K562 (cell line): Measurements from ENCODE around the gene PBXIP1. TPM values are rescaled to one million over a fixed set of nuclear protein-coding genes. Genes with fewer than 3 reads are reported as not detected.

Source experiments
- ATAC-seq: fragments of 200-7000 bp; cut with Tn5 transposase; 3 replicates; pipeline ENCODE4 v1.9.1; 2020; ENCODE audit warnings: moderate library complexity
- BruUV-seq: library from RNA; stranded (reverse); fragments of 400-500 nt; replicated peaks from 2 replicates; lab custom pipeline; 2021; lab: Mats Ljungman, UMichigan
- CTCF ChIA-PET: fragments of 300-600 bp; formaldehyde crosslinking; extraction: SDS; loops from one replicate; lab custom pipeline; 2021; ENCODE audit warnings: low intra/inter-chr PET ratio; lab: Yijun Ruan, JAX
- POLR2A ChIA-PET: fragments of 300-600, 350-650 bp; sonication (Branson Sonifier 250); formaldehyde crosslinking; extraction: SDS; loops from one replicate; lab custom pipeline; 2021; ENCODE audit warnings: antibody characterized with exemption, inconsistent platforms; lab: Yijun Ruan, JAX
- DNase-seq, 4 experiments: peaks; one replicate each; pipeline versions ENCODE4 v3.0.0 to v3.0.0-alpha.2; 2011 to 2018; ENCODE audit warnings: low spot score in 3 of 4, mixed read lengths in 3 of 4; ENCODE audit errors: extremely low read depth in 1 of 4
- FAIRE-seq: peaks from 2 replicates; lab custom pipeline; 2011; peaks lifted over from hg19 to GRCh38; lab: Jason Lieb, UNC
- H2AFZ ChIP-seq: 2 replicates; pipeline ENCODE4 v1.6.0; 2011; ENCODE audit warnings: low read depth, low read length, control low read depth, inconsistent platforms
- H3K27ac ChIP-seq: fragments of 200-600 bp; 3 replicates; pipeline ENCODE4 v1.8.0; 2011; ENCODE audit warnings: low read depth, mild to moderate bottlenecking, control low read depth, inconsistent platforms, low read length, moderate library complexity, mixed read lengths; ENCODE audit errors: extremely low read depth
- H3K27me3 ChIP-seq, 2 experiments: fragments of 300-600 bp in 1 of 2; 2 replicates in 1 of 2; 3 replicates in 1 of 2; pipeline versions ENCODE4 v1.6.0 to v1.8.0; 2011; ENCODE audit warnings: inconsistent platforms in 2 of 2, low read length in 2 of 2, mild to moderate bottlenecking in 1 of 2, mixed read lengths in 1 of 2, moderate library complexity in 1 of 2; ENCODE audit not compliant: control insufficient read depth in 2 of 2, insufficient read depth in 2 of 2
- H3K36me3 ChIP-seq: fragments of 300-600 bp; 3 replicates; pipeline ENCODE4 v1.8.0; 2011; ENCODE audit warnings: mild to moderate bottlenecking, low read length, inconsistent platforms; ENCODE audit not compliant: control insufficient read depth, insufficient read depth
- H3K4me1 ChIP-seq, 2 experiments: fragments of 200-600 bp in 1 of 2; replicated peaks in 1 of 2; 2 replicates in 1 of 2; 3 replicates in 1 of 2; pipeline versions ENCODE4 v1.5.1 to v1.8.0; 2011; ENCODE audit warnings: inconsistent platforms in 2 of 2, low read length in 2 of 2, mild to moderate bottlenecking in 1 of 2, mixed read lengths in 1 of 2, moderate library complexity in 1 of 2; ENCODE audit not compliant: control insufficient read depth in 2 of 2, insufficient read depth in 2 of 2
- H3K4me2 ChIP-seq: 2 replicates; pipeline ENCODE4 v1.6.1; 2011; ENCODE audit warnings: low read length, control low read depth, inconsistent platforms, mixed read lengths; ENCODE audit not compliant: insufficient read depth
- H3K4me3 ChIP-seq: fragments of 200-600 bp; sonication (generic), shearing (Covaris generic); 2 replicates; pipeline ENCODE4 v1.5.1; 2016; ENCODE audit warnings: control low read depth, inconsistent platforms
- H3K79me2 ChIP-seq: fragments of 200-600 bp; 3 replicates; pipeline ENCODE4 v1.8.0; 2011; ENCODE audit warnings: low read length, inconsistent platforms; ENCODE audit not compliant: control insufficient read depth, insufficient read depth
- H3K9ac ChIP-seq, 2 experiments: 2 replicates each; pipeline versions ENCODE4 v1.6.0 to v1.6.1; 2011; ENCODE audit warnings: low read depth in 2 of 2, low read length in 2 of 2, control low read depth in 1 of 2, inconsistent platforms in 1 of 2, mild to moderate bottlenecking in 1 of 2, mixed read lengths in 1 of 2; ENCODE audit not compliant: insufficient read depth in 1 of 2
- H3K9me1 ChIP-seq: one replicate; pipeline ENCODE4 v1.6.0; 2011; ENCODE audit warnings: inconsistent platforms, mild to moderate bottlenecking, low read length, moderate library complexity; ENCODE audit not compliant: control insufficient read depth, insufficient read depth
- H3K9me3 ChIP-seq: replicated peaks from 2 replicates; pipeline ENCODE4 v1.5.1; 2011; ENCODE audit warnings: low read depth, low read length, inconsistent platforms; ENCODE audit not compliant: control insufficient read depth, insufficient read depth
- H4K20me1 ChIP-seq: replicated peaks from 2 replicates; pipeline ENCODE4 v1.6.1; 2011; ENCODE audit warnings: low read length, inconsistent platforms, mixed read lengths; ENCODE audit not compliant: control insufficient read depth, insufficient read depth
- ELF2 ChIP-seq: fragments of 250-450 bp; sonication (Bioruptor Pico); IDR thresholded peaks from 2 replicates; pipeline ENCODE4 v1.5.0; 2021; ENCODE audit warnings: mild to moderate bottlenecking
- ESRRA ChIP-seq: fragments of 450-650 bp; IDR thresholded peaks from 2 replicates; pipeline ENCODE4 v1.6.1; 2014; ENCODE audit warnings: low read depth, mild to moderate bottlenecking, moderate library complexity, borderline replicate concordance
- HDGF ChIP-seq: fragments of 450-650 bp; IDR thresholded peaks from 2 replicates; pipeline ENCODE4 v1.6.1; 2016
- IRF2 ChIP-seq: sonication (generic); formaldehyde crosslinking; IDR thresholded peaks from 2 replicates; pipeline ENCODE4 v1.8.1; 2022; ENCODE audit warnings: mild to moderate bottlenecking, missing genetic modification reagents
- KLF16 ChIP-seq: IDR thresholded peaks from 2 replicates; pipeline ENCODE4 v1.6.1; 2016; ENCODE audit warnings: antibody characterized with exemption
- TAF15 ChIP-seq: fragments of 200-400 bp; formaldehyde crosslinking; IDR thresholded peaks from 2 replicates; pipeline ENCODE4 v1.6.1; 2017; ENCODE audit warnings: mild to moderate bottlenecking, low read depth, low read length, moderate library complexity
- THRAP3 ChIP-seq: fragments of 450-650 bp; IDR thresholded peaks from 2 replicates; pipeline ENCODE4 v1.6.1; 2016; ENCODE audit warnings: mild to moderate bottlenecking, inconsistent platforms, borderline replicate concordance
- ZC3H8 ChIP-seq: fragments of 450-650 bp; IDR thresholded peaks from 2 replicates; pipeline ENCODE4 v1.6.1; 2017
- ZNF263 ChIP-seq: sonication (generic); formaldehyde crosslinking; IDR thresholded peaks from 2 replicates; pipeline ENCODE4 v1.8.0; 2022; ENCODE audit warnings: mild to moderate bottlenecking, missing genetic modification reagents, borderline replicate concordance
- WGBS: fragments of 100-300 bp; shearing (Covaris generic); methylation state at CpG from one replicate; pipeline ENCODE4 v1.1.6; 2016; ENCODE audit warnings: low coverage, mixed read lengths; ENCODE audit not compliant: insufficient coverage; ENCODE audit errors: missing lambda C conversion rate; 5-methylcytosine and 5-hydroxymethylcytosine counted together
- in situ Hi-C: fragments of 300-500 bp; cut with MboI; formaldehyde crosslinking; loops from 4 replicates; pipeline ENCODE4 v1.15.0; 2018; ENCODE audit warnings: inconsistent platforms, mixed read lengths
- intact Hi-C: fragments of 100-400 bp; cut with micrococcal nuclease; formaldehyde crosslinking; loops from 2 replicates; pipeline ENCODE4 v1.14.2; 2022
- polyA plus RNA-seq, 8 experiments: library from polyadenylated mRNA; depleted of rRNA in 4 of 8; stranded (reverse) in 5 of 8; unstranded in 3 of 8; fragments of >200 nt; fragmentation: Nextera tagmentation in 2 of 8; fragmentation: Illumina TruSeq in 1 of 8; extraction: Ambion mirVana in 2 of 8; extraction: Trizol in 1 of 8; gene quantifications; 2 replicates each; pipeline versions ENCODE4 v1.2.1 to v1.2.3, GENCODE V29; 2011 to 2014; ENCODE audit warnings: inconsistent platforms in 1 of 8, missing spikeins in 1 of 8
- total RNA-seq, 7 experiments: library from RNA; depleted of rRNA in 6 of 7; stranded (reverse); fragments of >200 nt in 6 of 7; fragmentation: Illumina TruSeq in 2 of 7; extraction: Trizol in 2 of 7; gene quantifications; 2 replicates each; pipeline versions ENCODE4 v1.2.1 to v1.2.3, GENCODE V29; 2011 to 2021; ENCODE audit warnings: low replicate concordance in 1 of 7
- TF ChIP-seq, protein P1 (sequence below): fragments of 450-650 bp; IDR thresholded peaks from 2 replicates; pipeline ENCODE4 v1.6.1; 2016; ENCODE audit warnings: missing biosample characterization, missing genetic modification characterization
- TF ChIP-seq, protein P2 (sequence below): sonication (generic); formaldehyde crosslinking; IDR thresholded peaks from 2 replicates; pipeline ENCODE4 v1.8.0; 2022; ENCODE audit warnings: missing genetic modification reagents, mild to moderate bottlenecking, moderate library complexity, borderline replicate concordance
- TF ChIP-seq, protein P3 (sequence below), 2 experiments: IDR thresholded peaks; 2 replicates each; pipeline ENCODE4 v1.6.1; 2012; ENCODE audit warnings: improper control_type of control experiment in 2 of 2, low read depth in 2 of 2, low read length in 2 of 2, borderline replicate concordance in 1 of 2
- TF ChIP-seq, protein P4 (sequence below): sonication (generic); formaldehyde crosslinking; IDR thresholded peaks from 2 replicates; pipeline ENCODE4 v1.8.1; 2023; ENCODE audit warnings: mild to moderate bottlenecking, missing genetic modification reagents, moderate library complexity

PBXIP1 gene
- total and polyA plus RNA-seq, 9 of the 15 experiments (the other 6 are each of a cell fraction or from before 2014, with no cell fraction given) = 0.13 to 8.3 (median 5.8) TPM

DNA sequence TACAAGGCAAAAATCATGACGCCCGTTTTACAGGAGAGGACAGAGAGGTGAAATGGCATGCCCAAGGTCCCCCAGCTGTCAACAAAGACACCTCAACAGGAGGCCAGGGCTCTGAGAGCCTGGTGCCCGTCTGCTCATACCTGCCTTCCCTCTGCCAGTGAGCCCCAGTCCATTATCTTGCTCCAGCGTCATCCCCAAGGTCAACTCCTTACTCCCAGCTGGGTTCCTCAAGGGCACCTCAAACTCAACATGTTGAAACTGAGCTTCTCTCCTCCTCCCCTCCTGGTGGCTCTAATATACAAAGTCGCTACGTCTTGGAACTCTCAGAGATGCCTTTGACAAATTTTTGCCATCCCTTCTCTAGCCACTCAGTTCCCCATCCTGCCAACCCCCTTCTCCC is 3.2 kb downstream of the PBXIP1 start:
- 45% methylated on average over 6 of the region's 6 CpGs for WGBS
- ChIA-PET CTCF (no interaction called here), POLR2A (interaction anchor here (0.6 to 1.8 kb wide), 5 partner anchors 9 to 283 kb away, joined by 3 to 7 read pairs (median 3); partner anchors contain the start of genes PYGO2 and SHC1)
- peak; percentile 60; the same call in 1 of the 2 replicates for TF ChIP-seq ESRRA
- no peak for TF ChIP-seq KLF16
- TF ChIP-seq TAF15 = no peak
- TF ChIP-seq ELF2 (CRISPR knock-in tag) = no peak
- TF ChIP-seq, protein P1, sequence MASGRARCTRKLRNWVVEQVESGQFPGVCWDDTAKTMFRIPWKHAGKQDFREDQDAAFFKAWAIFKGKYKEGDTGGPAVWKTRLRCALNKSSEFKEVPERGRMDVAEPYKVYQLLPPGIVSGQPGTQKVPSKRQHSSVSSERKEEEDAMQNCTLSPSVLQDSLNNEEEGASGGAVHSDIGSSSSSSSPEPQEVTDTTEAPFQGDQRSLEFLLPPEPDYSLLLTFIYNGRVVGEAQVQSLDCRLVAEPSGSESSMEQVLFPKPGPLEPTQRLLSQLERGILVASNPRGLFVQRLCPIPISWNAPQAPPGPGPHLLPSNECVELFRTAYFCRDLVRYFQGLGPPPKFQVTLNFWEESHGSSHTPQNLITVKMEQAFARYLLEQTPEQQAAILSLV (tag) = no peak
- TF ChIP-seq HDGF = no peak
- TF ChIP-seq, protein P2, sequence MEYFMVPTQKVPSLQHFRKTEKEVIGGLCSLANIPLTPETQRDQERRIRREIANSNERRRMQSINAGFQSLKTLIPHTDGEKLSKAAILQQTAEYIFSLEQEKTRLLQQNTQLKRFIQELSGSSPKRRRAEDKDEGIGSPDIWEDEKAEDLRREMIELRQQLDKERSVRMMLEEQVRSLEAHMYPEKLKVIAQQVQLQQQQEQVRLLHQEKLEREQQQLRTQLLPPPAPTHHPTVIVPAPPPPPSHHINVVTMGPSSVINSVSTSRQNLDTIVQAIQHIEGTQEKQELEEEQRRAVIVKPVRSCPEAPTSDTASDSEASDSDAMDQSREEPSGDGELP (CRISPR knock-in tag) = peak; percentile 3; the same call in 1 of the 2 replicates
- TF ChIP-seq ZNF263 (CRISPR knock-in tag) = peak; percentile 40; the same call in 1 of the 2 replicates
- TF ChIP-seq ZC3H8 = no peak
- TF ChIP-seq, protein P3, sequence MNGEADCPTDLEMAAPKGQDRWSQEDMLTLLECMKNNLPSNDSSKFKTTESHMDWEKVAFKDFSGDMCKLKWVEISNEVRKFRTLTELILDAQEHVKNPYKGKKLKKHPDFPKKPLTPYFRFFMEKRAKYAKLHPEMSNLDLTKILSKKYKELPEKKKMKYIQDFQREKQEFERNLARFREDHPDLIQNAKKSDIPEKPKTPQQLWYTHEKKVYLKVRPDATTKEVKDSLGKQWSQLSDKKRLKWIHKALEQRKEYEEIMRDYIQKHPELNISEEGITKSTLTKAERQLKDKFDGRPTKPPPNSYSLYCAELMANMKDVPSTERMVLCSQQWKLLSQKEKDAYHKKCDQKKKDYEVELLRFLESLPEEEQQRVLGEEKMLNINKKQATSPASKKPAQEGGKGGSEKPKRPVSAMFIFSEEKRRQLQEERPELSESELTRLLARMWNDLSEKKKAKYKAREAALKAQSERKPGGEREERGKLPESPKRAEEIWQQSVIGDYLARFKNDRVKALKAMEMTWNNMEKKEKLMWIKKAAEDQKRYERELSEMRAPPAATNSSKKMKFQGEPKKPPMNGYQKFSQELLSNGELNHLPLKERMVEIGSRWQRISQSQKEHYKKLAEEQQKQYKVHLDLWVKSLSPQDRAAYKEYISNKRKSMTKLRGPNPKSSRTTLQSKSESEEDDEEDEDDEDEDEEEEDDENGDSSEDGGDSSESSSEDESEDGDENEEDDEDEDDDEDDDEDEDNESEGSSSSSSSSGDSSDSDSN (IDR thresholded peaks at IDR 0.05; ENCODE audit: borderline replicate concordance in 1 of 2, low read depth in 2 of 2, low read length in 2 of 2) = no peak
- TF ChIP-seq THRAP3 = no peak
- no peak for TF ChIP-seq IRF2 (CRISPR knock-in tag)
- TF ChIP-seq, protein P4, sequence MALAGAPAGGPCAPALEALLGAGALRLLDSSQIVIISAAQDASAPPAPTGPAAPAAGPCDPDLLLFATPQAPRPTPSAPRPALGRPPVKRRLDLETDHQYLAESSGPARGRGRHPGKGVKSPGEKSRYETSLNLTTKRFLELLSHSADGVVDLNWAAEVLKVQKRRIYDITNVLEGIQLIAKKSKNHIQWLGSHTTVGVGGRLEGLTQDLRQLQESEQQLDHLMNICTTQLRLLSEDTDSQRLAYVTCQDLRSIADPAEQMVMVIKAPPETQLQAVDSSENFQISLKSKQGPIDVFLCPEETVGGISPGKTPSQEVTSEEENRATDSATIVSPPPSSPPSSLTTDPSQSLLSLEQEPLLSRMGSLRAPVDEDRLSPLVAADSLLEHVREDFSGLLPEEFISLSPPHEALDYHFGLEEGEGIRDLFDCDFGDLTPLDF = no peak
- H3K9ac ChIP-seq = peak overlapping the region in 1 of 2 experiments; percentile 43; a peak in 1 of 4 replicates
- no peaks in the 10 kb centered on the region for H3K9me3 ChIP-seq
- H3K4me2 ChIP-seq = no peak overlapping the region
- no peaks in the 10 kb centered on the region for H3K27me3 ChIP-seq
- no peak overlapping the region for H2AFZ ChIP-seq
- ATAC-seq (no peak), DNase-seq (no peak), FAIRE-seq (no peak)
- intact Hi-C loops = no loop called here
- peaks cover 31 to 41% of the 10 kb centered on the region in 2 experiments for H3K4me1 ChIP-seq
- no peaks in the 10 kb centered on the region for H4K20me1 ChIP-seq
- no peak overlapping the region for H3K4me3 ChIP-seq
- no peaks in the 10 kb centered on the region for H3K9me1 ChIP-seq
- no TSS peak for BruUV-seq
- in situ Hi-C loops = no loop called here
- H3K36me3 ChIP-seq = peaks cover under 1% of the 10 kb centered on the region; the same call in 2 of the 3 replicates
- no peak overlapping the region for H3K27ac ChIP-seq
- H3K79me2 ChIP-seq = no peaks in the 10 kb centered on the region
